HepG2 (cell line): Measurements from ENCODE around the gene CS. TPM values are rescaled to one million over a fixed set of nuclear protein-coding genes. Genes with fewer than 3 reads are reported as not detected.
"Not testable (repeated sequence)": the region's sequence is repeated elsewhere in the genome, so short reads cannot be mapped to it uniquely, and the experiment has no call there.

Experiments
- ATAC-seq: fragments of 200-7000 bp; cut with Tn5 transposase; 3 replicates; pipeline ENCODE4 v1.9.1; 2020; ENCODE audit warnings: mild to moderate bottlenecking, moderate library complexity
- BruUV-seq: library from RNA; stranded (reverse); fragments of 400-500 nt; replicated peaks from 2 replicates; lab custom pipeline; 2021; lab: Mats Ljungman, UMichigan
- CTCF ChIA-PET: fragments of 300-600 bp; formaldehyde crosslinking; extraction: SDS; loops from one replicate; lab custom pipeline; 2021; ENCODE audit warnings: low total read pairs, inconsistent platforms, low intra/inter-chr PET ratio; lab: Yijun Ruan, JAX
- POLR2A ChIA-PET: fragments of 350-600 bp; sonication (Branson Sonifier 250); formaldehyde crosslinking; loops from one replicate; lab custom pipeline; 2020; ENCODE audit warnings: antibody characterized with exemption, inconsistent platforms; lab: Yijun Ruan, JAX
- DNase-seq: peaks from one replicate; pipeline ENCODE4 v3.0.0-alpha.2; 2015; ENCODE audit warnings: low spot score
- FAIRE-seq: peaks from 3 replicates; lab custom pipeline; 2011; peaks lifted over from hg19 to GRCh38; lab: Jason Lieb, UNC
- H2AFZ ChIP-seq: one replicate; pipeline ENCODE4 v1.6.1; 2011; ENCODE audit warnings: low read length, inconsistent platforms
- H3K27ac ChIP-seq: fragments of 300-600 bp; 3 replicates; pipeline ENCODE4 v1.8.0; 2011; ENCODE audit warnings: mixed run types, mild to moderate bottlenecking, mixed read lengths, low read length, inconsistent platforms; ENCODE audit not compliant: insufficient read depth; ENCODE audit errors: extremely low read length
- H3K27me3 ChIP-seq, 2 experiments: fragments of 200-600 bp in 1 of 2; 2 replicates in 1 of 2; 3 replicates in 1 of 2; pipeline versions ENCODE4 v1.6.0 to v1.8.0; 2011; ENCODE audit warnings: low read length in 2 of 2, mild to moderate bottlenecking in 2 of 2, moderate library complexity in 2 of 2, inconsistent platforms in 1 of 2; ENCODE audit not compliant: insufficient read depth in 2 of 2, control insufficient read depth in 1 of 2
- H3K36me3 ChIP-seq, 2 experiments: fragments of 200-600 bp in 1 of 2; replicated peaks in 1 of 2; 2 replicates in 1 of 2; 3 replicates in 1 of 2; pipeline versions ENCODE4 v1.5.1 to v1.8.0; 2011; ENCODE audit warnings: low read length in 2 of 2, inconsistent platforms in 1 of 2; ENCODE audit not compliant: insufficient read depth in 2 of 2, control insufficient read depth in 1 of 2
- H3K4me1 ChIP-seq: 2 replicates; pipeline ENCODE4 v1.5.1; 2012; ENCODE audit warnings: low read length, inconsistent platforms; ENCODE audit not compliant: insufficient read depth
- H3K4me2 ChIP-seq: 2 replicates; pipeline ENCODE4 v1.6.0; 2011; ENCODE audit warnings: low read depth, low read length, inconsistent platforms
- H3K4me3 ChIP-seq, 3 experiments: fragments of 200-600 bp in 1 of 3; sonication (generic), shearing (Covaris generic) in 1 of 3; replicated peaks in 1 of 3; 2 replicates each; pipeline ENCODE4 v1.5.1; 2011 to 2016; ENCODE audit warnings: low read length in 3 of 3, inconsistent platforms in 2 of 3, low read depth in 2 of 3, mild to moderate bottlenecking in 2 of 3, control low read depth in 1 of 3, mixed read lengths in 1 of 3; ENCODE audit not compliant: insufficient read depth in 1 of 3
- H3K79me2 ChIP-seq: one replicate; pipeline ENCODE4 v1.6.1; 2011; ENCODE audit warnings: low read length, inconsistent platforms; ENCODE audit not compliant: insufficient read depth
- H3K9ac ChIP-seq: 2 replicates; pipeline ENCODE4 v1.6.0; 2011; ENCODE audit warnings: mild to moderate bottlenecking, low read depth, low read length, inconsistent platforms; ENCODE audit not compliant: insufficient read depth
- H3K9me3 ChIP-seq: 2 replicates; pipeline ENCODE4 v1.5.1; 2012; ENCODE audit warnings: mild to moderate bottlenecking, low read length
- H4K20me1 ChIP-seq: 2 replicates; pipeline ENCODE4 v1.6.0; 2011; ENCODE audit warnings: inconsistent platforms, mild to moderate bottlenecking, low read length, moderate library complexity; ENCODE audit not compliant: insufficient read depth
- ATF7 ChIP-seq, 2 experiments: fragments of 450-650 bp in 1 of 2; sonication (generic) in 1 of 2; formaldehyde crosslinking in 1 of 2; IDR thresholded peaks; 2 replicates each; pipeline versions ENCODE4 v1.4.0 to v1.6.1; 2016 to 2020; ENCODE audit warnings: antibody characterized with exemption in 1 of 2, mild to moderate bottlenecking in 1 of 2, missing genetic modification reagents in 1 of 2
- CEBPB ChIP-seq: IDR thresholded peaks from 2 replicates; pipeline ENCODE4 v1.6.1; 2011; ENCODE audit warnings: low read depth, low read length, improper control_type of control experiment, borderline replicate concordance
- CEBPG ChIP-seq: IDR thresholded peaks from 2 replicates; pipeline ENCODE4 v1.6.1; 2016
- MED13 ChIP-seq: sonication (generic); formaldehyde crosslinking; IDR thresholded peaks from 2 replicates; pipeline ENCODE4 v1.5.0; 2020; ENCODE audit warnings: missing genetic modification reagents
- ZMYM4 ChIP-seq: sonication (generic); formaldehyde crosslinking; IDR thresholded peaks from 2 replicates; pipeline ENCODE4 v1.8.1; 2023; ENCODE audit warnings: mild to moderate bottlenecking, missing genetic modification reagents
- WGBS: methylation state at CpG from one replicate; pipeline ENCODE4 v1.1.6; 2017; ENCODE audit warnings: low lambda C conversion rate; 5-methylcytosine and 5-hydroxymethylcytosine counted together
- in situ Hi-C: cut with HindIII; loops from 2 replicates; pipeline ENCODE4 v1.10.0; 2017; ENCODE audit warnings: low pct_unique_long_range_greater_than_20kb; ENCODE audit not compliant: extremely low pct_ligation_motif_present
- intact Hi-C: fragments of 100-400 bp; cut with micrococcal nuclease; formaldehyde crosslinking; loops from one replicate; pipeline ENCODE4 v1.10.0; 2022; ENCODE audit not compliant: unreplicated experiment
- polyA plus RNA-seq, 8 experiments: library from polyadenylated mRNA; depleted of rRNA in 3 of 8; stranded (reverse) in 7 of 8; unstranded in 1 of 8; fragments of >200 nt; fragmentation: Illumina TruSeq in 4 of 8; extraction: Trizol in 4 of 8; gene quantifications; 2 replicates each; pipeline versions ENCODE4 v1.2.1 to v1.2.3, GENCODE V29; 2011 to 2016; ENCODE audit warnings: low read depth in 4 of 8, missing spikeins in 1 of 8, mixed read lengths in 1 of 8; ENCODE audit not compliant: insufficient read depth in 1 of 8
- total RNA-seq, 5 experiments: library from RNA; depleted of rRNA; stranded (reverse); fragments of >200 nt; fragmentation: Illumina TruSeq; extraction: Trizol; gene quantifications; 2 replicates each; pipeline ENCODE4 v1.2.3, GENCODE V29; 2016; ENCODE audit warnings: low read depth in 1 of 5
- TF ChIP-seq, protein P1 (sequence below): sonication (generic); formaldehyde crosslinking; IDR thresholded peaks from 2 replicates; pipeline ENCODE4 v1.5.0; 2020; ENCODE audit warnings: mild to moderate bottlenecking, missing genetic modification reagents

CS gene
- total and polyA plus RNA-seq, 2 of the 13 experiments (the other 11 are each of a cell fraction or from before 2014, with no cell fraction given), result 173 to 175 TPM

GRCh38 chr12:56321610-56322009 is 21.5 kb upstream of the CS start:
- TF ChIP-seq CEBPB, result 0 out of 2 replicates have a peak, but pooled peaks have one; percentile 46
- peak; percentile 60 for TF ChIP-seq CEBPG (CRISPR knock-in tag)
- TF ChIP-seq, protein P1, sequence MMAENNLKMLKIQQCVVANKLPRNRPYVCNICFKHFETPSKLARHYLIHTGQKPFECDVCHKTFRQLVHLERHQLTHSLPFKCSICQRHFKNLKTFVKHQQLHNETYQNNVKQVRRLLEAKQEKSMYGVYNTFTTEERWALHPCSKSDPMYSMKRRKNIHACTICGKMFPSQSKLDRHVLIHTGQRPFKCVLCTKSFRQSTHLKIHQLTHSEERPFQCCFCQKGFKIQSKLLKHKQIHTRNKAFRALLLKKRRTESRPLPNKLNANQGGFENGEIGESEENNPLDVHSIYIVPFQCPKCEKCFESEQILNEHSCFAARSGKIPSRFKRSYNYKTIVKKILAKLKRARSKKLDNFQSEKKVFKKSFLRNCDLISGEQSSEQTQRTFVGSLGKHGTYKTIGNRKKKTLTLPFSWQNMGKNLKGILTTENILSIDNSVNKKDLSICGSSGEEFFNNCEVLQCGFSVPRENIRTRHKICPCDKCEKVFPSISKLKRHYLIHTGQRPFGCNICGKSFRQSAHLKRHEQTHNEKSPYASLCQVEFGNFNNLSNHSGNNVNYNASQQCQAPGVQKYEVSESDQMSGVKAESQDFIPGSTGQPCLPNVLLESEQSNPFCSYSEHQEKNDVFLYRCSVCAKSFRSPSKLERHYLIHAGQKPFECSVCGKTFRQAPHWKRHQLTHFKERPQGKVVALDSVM (CRISPR knock-in tag), result peak; percentile 35; the same call in 1 of the 2 replicates
- BruUV-seq, DNase-seq, in situ Hi-C loops, H4K20me1 ChIP-seq, H2AFZ ChIP-seq, CTCF ChIA-PET, H3K27me3 ChIP-seq, intact Hi-C loops, ATAC-seq, H3K9ac ChIP-seq, H3K9me3 ChIP-seq, H3K27ac ChIP-seq, FAIRE-seq, H3K79me2 ChIP-seq, H3K4me3 ChIP-seq, H3K4me2 ChIP-seq: not testable (repeated sequence)
- POLR2A ChIA-PET, result interaction anchor here (0.9 kb wide), 1 partner anchor 12 kb away, joined by 4 read pairs; the partner anchor contains the start of gene PAN2
- peaks cover 17 to 52% of the 10 kb centered on the region in 2 experiments; a peak in 4 of 5 replicates for H3K36me3 ChIP-seq
- H3K4me1 ChIP-seq, result peaks cover 22% of the 10 kb centered on the region
- WGBS, result 93% methylated on average over 8 of the region's 8 CpGs

DNA sequence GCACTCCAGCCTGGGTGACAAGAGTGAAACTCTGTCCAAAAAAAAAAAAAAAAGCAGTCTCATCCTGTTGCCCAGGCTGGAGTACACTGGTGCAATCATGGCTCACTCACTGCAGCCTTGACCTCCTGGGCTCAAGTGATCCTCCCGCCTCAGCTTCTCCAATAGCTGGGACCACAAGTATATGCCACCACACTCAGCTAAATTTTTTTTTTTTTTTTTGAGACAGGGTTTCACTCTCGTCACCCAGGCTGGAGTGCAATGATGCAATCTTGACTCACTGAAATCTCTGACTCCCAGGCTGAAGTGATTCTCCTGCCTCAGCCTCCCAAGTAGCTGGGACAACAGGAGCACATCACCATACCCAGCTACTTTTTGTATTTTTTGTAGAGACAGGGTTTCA is 20.9 kb upstream of the CS start:
- H4K20me1 ChIP-seq, result no peaks in the 10 kb centered on the region
- WGBS, result 93% methylated on average over 2 of the region's 2 CpGs
- no peak for DNase-seq
- peaks cover 13 to 46% of the 10 kb centered on the region in 2 experiments; a peak in 4 of 5 replicates for H3K36me3 ChIP-seq
- POLR2A ChIA-PET, result interaction anchor here (0.9 kb wide), 1 partner anchor 13 kb away, joined by 4 read pairs; the partner anchor contains the start of gene PAN2
- no TSS peak for BruUV-seq
- intact Hi-C loops, result no loop called here
- no peak overlapping the region for H3K9ac ChIP-seq
- no peaks in the 10 kb centered on the region for H3K9me3 ChIP-seq
- H3K27ac ChIP-seq, result no peak overlapping the region
- H3K79me2 ChIP-seq, result no peaks in the 10 kb centered on the region
- no peak overlapping the region for H3K4me2 ChIP-seq
- no peak for FAIRE-seq
- H2AFZ ChIP-seq, result no peak overlapping the region
- TF ChIP-seq CEBPB, result peak; percentile 31; the same call in 1 of the 2 replicates
- no peak for TF ChIP-seq MED13 (CRISPR knock-in tag)
- no peak for TF ChIP-seq ZMYM4
- TF ChIP-seq CEBPG (CRISPR knock-in tag), result 0 out of 2 replicates have a peak, but pooled peaks have one; percentile 9
- peak; percentile 35; the same call in 1 of the 2 replicates for TF ChIP-seq ATF7 (IDR thresholded peaks at IDR 0.05)
- no peak for TF ChIP-seq ATF7 (CRISPR knock-in tag; IDR thresholded peaks at IDR 0.05)
- no peaks in the 10 kb centered on the region for H3K27me3 ChIP-seq
- in situ Hi-C loops, result no loop called here
- CTCF ChIA-PET, result no interaction called here
- ATAC-seq, result no peak
- peaks cover 25% of the 10 kb centered on the region for H3K4me1 ChIP-seq
- H3K4me3 ChIP-seq, result no peak overlapping the region
